ENCODE results near the gene LGALS3BP. TPM values are rescaled to one million over a fixed set of nuclear protein-coding genes. Genes with fewer than 3 reads are reported as not detected.
A peak's percentile ranks its signal among the peaks of the same experiment; 100 is the strongest.

Gene LGALS3BP
- total RNA-seq, 1 experiment from 2014 or later, result 69.8 TPM

- Histone ChIP-seq H4K5ac (ENCODE audit: insufficient read length, low read depth, low read length) (no peak overlapping the region), H3K23me2 (ENCODE audit: insufficient read length, low read depth, low read length, poor library complexity, severe bottlenecking) (peaks cover 8% of the 10 kb centered on the region), H3K4me1 (ENCODE audit: insufficient read depth, low read length) (no peaks in the 10 kb centered on the region), H2BK5ac (ENCODE audit: insufficient read length, low read length) (no peak overlapping the region), H4K8ac (replicated peaks; ENCODE audit: insufficient read length, low read depth, low read length) (no peak overlapping the region), H2AK5ac (ENCODE audit: insufficient read length, low read length) (no peak overlapping the region), H3K14ac (ENCODE audit: insufficient read depth, low read length) (no peak overlapping the region), H2BK12ac (ENCODE audit: insufficient read length, low read depth, low read length) (no peak overlapping the region), H3K27me3 (ENCODE audit: insufficient read depth, low read length) (peaks cover 33% of the 10 kb centered on the region), H3K9me3 (ENCODE audit: control insufficient read depth, low read depth, low read length) (peaks cover 5% of the 10 kb centered on the region), H3K79me2 (ENCODE audit: insufficient read depth, low read length) (peaks cover 5% of the 10 kb centered on the region; the same call in 1 of the 2 replicates), H2BK120ac (ENCODE audit: low read depth, low read length, poor library complexity, severe bottlenecking) (no peak overlapping the region), H3K4me2 (ENCODE audit: insufficient read depth, insufficient read length, low read length) (no peak overlapping the region), H2BK15ac (ENCODE audit: low read depth, low read length) (no peak overlapping the region), H3K56ac (ENCODE audit: insufficient read length, low read depth, low read length) (no peak overlapping the region), H3K79me1 (ENCODE audit: insufficient read depth, low read depth, low read length, poor library complexity, severe bottlenecking) (no peaks in the 10 kb centered on the region), H4K91ac (ENCODE audit: insufficient read length, low read depth, low read length) (no peak overlapping the region), H4K20me1 (ENCODE audit: control insufficient read depth, insufficient read depth, insufficient read length) (no peaks in the 10 kb centered on the region), H3K18ac (ENCODE audit: insufficient read length, low read depth, low read length) (no peak overlapping the region), H3K27ac (ENCODE audit: insufficient read length, low read depth, low read length) (no peak overlapping the region), H2AFZ (ENCODE audit: low read length) (no peak overlapping the region), H3T11ph (ENCODE audit: low read length) (no peak overlapping the region), H2BK20ac (ENCODE audit: low read depth, low read length, poor library complexity, severe bottlenecking) (no peak overlapping the region), H3K4ac (ENCODE audit: low read depth, low read length) (no peak overlapping the region), H3K23ac (ENCODE audit: insufficient read length, low read depth, low read length) (no peak overlapping the region), H3K9ac (ENCODE audit: extremely low read depth, insufficient read length, low read length) (no peak overlapping the region)
- Mint-ChIP-seq H3K27ac (no peak overlapping the region), H3K4me3 (peak overlapping the region; percentile 24 to 89; a peak in 3 of 5 replicates), H3K9me3 (peaks cover 12 to 19% of the 10 kb centered on the region in 2 experiments), H3K4me1 (peaks cover 15 to 27% of the 10 kb centered on the region in 2 experiments), H3K36me3 (ENCODE audit: insufficient read depth in 1 of 3, low read depth in 3 of 3) (peaks cover 0 to 7% (median 3%) of the 10 kb centered on the region in 3 experiments; a peak in 5 of 7 replicates), H3K27me3 (ENCODE audit: low read depth) (peaks cover 77% of the 10 kb centered on the region)
- TF ChIP-seq CTCF (conservative IDR thresholded peaks at IDR 0.05), result no peak
- no CpG with 5 or more reads among the region's 21 CpGs for WGBS (ENCODE audit: extremely low coverage, insufficient read length, low lambda C conversion rate)
- no peak for DNase-seq
These were observed 28.0 kb upstream of the LGALS3BP start for GRCh38 chr17:79007504-79008381.
